Myocyte (in vitro differentiated cells): ENCODE data around the gene LRRC74B. TPM values are rescaled to one million over a fixed set of nuclear protein-coding genes. Genes with fewer than 3 reads are reported as not detected.
"Not testable (repeated sequence)": the region's sequence is repeated elsewhere in the genome, so short reads cannot be mapped to it uniquely, and the experiment has no call there.

Experiments
- DNase-seq: peaks from one replicate; pipeline ENCODE4 v3.0.0-alpha.2; 2012; ENCODE audit warnings: low read depth
- total RNA-seq: library from RNA; depleted of rRNA; stranded (reverse); fragments of >200 nt; gene quantifications from 2 replicates; pipeline ENCODE4 v1.2.3, GENCODE V29; 2014

Gene LRRC74B
- total RNA-seq, 1 donor from 2014 or later: 0.08 TPM

DNA sequence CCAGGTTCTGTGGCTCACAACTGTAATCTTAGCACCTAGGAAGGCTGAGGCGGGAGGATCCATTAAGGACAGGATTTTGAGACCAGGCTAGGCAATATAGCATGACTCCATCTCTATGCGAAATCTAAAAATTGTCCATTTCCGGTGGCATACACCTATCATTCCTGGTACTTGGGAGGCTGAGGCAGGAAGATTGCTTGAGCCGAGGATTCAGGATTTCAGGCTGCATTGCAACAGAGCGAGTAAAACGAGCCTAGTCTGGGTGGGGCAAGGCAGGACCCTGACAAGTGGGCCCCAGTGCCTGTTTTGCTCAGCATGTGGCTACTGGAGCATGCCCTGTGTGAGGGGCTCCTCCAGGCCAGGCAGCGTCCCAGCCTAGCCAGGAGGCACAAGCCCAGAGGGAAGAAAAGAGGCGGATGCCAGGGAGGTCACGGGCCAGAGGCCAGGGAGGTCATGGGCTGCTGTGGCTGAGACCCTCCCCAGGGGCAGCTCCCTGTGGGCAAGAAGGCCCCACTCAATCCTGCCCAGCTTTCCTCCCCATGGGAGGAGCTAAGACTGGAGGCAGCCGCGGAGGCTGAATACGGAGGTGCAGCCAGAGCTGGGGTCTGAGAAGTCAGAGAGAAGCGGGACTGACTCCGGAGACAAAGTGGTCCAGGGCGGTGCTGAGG is 8.4 kb downstream of the LRRC74B start:
- DNase-seq: no peak

DNA sequence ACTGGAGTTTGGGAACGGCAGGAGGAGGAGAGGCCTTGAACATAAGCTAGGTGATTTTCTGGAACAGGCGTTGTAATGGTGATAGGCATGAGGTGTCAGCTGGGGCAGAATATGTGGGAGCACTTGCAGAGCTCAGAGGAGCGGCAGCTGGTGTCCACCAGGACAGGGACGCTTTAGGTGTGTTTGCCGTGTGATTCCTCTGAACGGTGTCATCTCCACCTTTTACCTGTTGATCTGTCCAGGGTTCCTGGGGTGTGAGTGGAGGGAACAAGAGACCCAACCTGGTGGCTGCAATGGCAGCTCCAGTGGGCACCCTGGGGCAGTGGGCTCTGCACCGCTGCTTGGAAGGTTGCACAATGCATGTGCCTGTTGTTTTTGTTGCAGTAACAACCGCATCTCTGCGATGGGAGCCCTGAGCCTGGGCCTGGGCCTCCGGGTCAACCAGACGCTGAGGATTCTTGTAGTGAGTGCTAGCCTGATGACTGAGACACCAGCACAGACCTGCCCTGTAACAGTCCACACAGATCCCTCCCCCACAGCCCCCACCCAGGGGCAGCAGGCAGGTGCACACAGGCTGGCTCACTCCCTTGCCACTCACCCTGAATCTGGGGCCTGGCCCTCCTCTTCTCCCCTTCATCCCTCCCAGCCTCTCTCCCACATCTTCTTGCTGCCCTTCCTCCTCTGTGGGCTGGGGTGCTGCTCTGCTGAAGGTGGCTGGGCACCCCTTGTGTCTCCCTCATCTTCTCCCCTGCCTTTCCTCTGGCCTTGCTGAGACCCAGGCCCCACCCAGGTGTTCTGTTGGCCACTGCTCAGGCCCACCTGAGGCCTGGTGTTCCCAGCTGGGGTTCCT is 9.2 kb downstream of the LRRC74B start:
- DNase-seq: no peak

DNA sequence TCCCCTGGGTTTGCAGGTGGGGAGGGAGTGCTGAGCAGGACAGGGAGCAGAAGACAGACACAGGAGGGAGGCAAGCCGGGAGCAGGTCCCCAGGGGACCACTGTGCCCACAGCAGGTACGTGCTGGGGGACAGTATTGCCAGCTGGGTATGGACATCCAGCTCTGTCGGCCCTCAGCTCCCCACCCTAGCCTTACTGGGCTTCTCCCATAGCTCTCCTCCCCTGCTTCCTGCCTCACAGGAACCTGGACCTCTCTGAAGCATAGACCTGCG is 9.8 kb downstream of the LRRC74B start:
- DNase-seq: no peak

DNA sequence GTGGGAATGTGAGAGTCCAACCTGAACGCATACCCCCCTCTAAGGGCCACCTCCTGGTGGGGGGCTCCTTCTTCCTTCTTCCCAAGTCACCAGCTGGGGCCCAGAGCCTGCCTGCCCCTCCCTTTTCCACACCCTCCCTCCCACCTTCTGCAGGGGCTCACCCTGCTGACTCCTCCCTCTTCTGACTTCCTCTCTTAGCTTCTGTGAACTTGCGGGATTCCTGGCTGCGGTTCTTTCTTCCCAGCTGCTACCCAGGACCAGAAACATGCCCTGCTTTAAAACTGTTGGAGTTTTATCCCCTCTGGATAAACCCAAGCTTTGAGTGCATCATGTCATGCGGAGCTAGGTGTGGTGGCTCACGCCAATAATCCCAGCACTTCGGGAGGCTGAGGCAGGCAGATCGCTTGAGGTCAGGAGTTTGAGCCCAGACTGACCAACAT is 10.2 kb downstream of the LRRC74B start:
- no peak for DNase-seq

DNA sequence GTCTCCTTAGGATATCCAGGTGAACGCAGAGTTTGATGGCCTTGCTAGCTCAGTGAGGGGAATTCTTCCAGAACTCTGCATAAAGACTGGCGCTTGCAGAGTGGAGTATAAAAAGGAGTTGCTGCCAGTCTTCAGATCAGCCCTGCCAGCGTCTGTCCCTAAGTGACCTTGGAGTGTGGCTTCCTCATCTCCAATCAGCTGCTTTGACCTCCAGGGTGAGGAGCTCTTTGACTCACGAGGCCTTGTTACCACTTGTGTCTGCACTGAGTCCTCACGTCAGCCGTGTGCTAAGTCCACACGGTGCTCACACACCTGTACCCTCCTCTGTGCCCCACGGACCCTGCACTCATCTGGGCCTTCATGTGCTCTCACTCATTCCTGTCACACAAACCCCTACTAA is 14.6 kb downstream of the LRRC74B start:
- not testable (repeated sequence) for DNase-seq

DNA sequence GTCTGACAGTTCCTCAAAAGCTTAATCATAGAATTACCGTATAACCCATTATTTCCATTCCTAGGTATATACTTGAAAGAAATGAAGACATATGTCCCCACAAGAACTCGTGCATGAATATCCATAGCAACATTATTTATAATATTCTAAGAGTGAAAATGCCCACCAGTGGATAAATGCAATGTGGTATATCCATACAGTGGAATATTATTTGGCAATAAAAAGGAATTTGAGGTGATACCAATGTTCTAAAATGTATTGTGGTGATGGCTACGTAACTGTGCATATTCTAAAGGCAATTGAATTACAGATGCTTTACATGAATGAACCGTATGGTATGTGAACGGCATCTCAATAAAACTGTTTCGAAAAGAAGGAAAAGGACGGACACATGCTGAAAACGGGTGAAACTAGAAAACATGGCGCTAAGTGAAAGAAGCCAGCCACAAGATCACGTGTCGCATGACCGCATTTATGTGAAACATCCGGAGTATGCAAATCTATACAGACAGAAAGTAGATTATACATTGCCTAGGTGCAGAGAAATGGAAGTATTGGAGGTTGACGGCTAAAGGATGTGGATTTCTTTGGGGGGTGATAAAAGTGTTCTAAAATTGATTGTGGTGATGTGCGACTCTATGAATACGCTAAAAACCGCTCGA is 16.0 kb downstream of the LRRC74B start:
- DNase-seq: not testable (repeated sequence)

DNA sequence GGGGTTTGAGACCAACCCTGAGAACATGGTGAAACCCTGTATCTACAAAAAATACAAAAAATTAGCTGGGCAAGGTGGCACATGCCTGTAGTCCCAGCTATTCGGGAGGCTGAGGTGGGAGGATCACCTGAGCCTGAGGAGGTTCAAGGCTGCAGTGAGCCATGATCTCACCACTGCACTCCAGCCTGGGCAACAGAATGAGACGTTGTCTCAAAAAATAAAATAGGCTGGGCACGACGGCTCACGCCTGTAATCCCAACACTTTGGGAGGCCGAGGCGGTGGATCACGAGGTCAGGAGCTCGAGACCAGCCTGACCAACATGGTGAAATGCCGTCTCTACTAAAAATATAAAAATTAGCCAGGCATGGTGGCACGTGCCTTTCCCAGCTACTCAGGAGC is 18.7 kb downstream of the LRRC74B start:
- DNase-seq: not testable (repeated sequence)

DNA sequence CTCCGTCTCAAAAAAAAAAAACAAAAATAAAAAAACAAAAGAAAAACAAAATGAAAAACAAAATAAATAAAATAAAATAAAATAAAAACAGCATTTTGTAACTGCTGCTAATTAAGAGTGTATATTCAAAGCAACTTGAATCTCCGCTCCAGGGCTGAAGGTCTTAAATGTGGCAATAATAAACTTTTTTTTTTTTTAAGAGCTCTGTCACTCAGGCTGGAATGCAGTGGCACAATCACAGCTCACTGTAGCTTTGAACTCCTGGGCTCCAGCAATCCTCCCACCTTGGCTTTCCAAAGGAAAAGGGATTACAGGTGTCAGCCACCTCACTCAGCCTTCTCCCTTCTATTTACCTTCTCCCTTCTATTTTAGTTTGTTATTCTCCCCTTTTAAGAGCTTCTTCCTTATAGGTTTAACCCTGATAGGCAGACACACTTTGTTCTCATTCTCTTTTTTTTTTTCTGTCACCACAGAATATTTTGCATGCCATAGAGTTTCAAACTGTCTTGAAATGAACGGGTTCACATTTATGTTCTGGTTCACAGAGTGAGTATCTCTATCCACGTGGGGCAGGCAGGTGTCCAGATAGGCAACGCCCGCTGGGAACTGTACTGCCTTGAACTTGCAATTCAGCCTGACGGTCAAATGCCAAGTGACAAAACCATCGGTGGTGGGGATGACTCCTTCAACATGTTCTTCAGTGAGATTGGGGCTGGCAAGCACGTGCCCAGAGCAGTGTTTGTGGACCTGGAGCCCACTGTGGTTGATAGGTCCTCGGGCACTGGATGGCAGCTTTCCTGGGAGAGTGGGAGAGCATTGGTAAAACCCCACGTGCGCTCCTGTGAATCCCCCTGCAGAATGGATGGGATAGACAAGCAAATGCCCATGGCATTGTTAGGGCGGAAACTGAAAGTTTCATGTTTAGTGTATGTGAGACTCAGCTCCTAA is 19.4 kb downstream of the LRRC74B start:
- DNase-seq: no peak

DNA sequence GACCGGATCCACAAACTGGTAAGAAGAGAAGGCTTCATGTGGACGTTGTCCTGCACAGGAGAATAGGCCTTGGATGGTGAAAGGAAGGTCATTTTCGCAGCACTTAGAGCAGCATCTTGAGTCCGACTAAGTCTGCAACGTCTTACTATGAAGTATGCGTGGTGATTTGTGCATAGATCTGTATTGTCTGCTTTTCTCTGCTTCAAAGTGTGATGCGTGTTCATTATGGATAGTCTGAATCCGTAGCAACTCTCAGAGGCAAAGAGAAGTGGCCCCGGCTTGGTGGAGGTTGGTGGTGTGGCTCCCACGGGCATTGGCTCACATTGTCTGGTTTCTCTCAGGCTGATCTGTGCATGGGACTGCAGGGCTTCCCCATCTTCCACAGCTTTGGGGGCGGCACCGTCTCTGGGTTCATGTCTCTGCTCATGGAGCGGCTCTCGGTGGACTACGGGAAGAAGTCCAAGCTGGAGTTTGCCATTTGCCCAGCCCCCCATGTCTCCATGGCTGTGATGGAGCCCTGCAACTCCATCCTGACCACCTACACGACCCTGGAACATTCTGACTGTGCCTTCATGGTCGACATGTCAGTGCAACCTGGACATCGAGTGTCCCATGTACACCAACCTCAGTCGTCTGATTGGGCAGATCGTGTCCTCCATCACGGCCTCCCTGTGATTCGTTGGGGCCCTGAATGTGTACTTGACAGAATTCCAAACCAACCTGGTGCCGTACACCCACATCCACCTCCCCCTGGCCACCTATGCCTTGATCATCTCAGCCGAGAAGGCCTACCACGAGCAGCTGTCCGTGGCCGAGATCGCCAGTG is 21.5 kb downstream of the LRRC74B start:
- DNase-seq: no peak

DNA sequence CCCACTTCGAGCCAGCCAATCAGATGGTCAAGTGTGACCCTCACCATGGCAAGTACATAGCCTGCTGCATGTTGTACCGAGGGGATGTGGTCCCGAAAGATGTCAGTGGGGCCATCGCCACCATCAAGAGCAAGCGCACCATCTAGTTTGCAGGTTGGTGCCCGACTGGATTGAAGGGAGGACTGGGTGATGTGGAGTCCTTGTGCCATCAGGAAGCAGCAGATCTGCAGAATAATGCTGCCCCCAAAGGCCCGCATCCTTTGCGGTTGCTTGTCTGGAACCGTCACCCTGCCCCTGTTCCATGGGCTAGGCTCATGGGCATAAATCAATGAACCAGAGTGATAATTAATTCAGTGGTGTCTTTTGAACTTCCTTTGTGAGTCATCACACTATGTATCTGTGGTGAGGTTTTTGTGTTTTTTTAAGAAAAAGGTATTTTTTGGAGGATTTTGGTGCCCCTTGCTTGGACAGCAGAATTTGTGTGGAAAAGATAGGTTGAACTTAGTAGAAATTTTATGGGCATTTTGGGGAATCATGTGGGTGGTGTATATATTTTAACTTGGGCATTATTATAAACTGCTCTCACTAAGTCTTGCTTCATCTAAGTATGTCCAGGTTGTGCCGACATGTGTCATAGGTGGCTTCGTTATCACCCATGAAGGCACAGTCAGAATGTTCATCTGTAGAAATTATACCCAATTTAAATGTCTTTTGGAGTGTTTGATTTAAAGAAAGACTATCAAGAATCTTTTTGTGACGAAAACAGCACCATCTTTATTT is 22.3 kb downstream of the LRRC74B start:
- no peak for DNase-seq

DNA sequence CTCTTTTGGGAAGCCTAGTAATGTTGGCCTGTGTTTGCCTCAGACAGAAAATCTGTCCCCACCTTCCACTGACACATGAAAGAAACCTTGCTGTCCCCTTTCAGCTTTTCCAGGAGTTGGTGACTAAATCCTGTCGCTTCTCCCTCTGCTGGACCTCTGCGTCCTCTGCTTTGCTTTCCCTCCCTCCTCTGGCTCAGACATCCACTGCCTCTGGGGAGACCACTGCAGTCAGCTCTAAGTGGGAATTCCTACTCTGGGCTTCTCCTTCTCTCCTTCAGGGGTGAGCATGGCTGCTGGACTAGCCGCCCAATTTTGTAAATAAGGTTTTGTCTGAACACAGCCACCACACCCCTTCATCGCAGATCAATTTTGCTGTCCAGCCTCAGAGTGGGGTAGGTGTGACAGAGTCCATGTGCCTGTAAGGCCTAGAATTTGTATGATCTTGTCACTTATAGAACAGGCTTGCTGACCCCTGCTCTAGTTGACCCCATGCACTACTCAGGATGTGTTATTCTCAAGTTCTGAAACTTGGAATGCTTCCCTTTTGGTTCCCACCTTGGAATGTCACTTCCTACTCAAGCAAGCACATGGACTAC is 23.0 kb downstream of the LRRC74B start:
- DNase-seq: no peak

DNA sequence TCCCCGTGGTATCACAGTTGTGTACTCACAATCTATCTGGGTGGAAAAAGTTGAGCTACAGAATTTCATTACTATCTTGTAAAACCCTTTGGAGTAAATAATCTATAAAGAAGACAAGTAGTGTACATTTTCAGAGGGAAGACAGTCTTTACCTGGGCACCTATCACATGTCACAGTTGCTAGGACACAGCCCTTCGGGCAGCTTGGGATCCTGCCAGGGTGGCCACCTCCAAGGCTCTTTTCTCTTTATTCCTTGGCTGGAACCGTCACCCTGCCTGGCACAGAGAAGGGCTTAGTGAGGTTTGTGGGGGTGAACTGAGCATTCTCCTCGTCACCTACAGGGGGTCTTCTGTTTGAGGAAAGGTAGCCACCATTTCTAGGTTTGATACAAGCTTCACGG is 23.6 kb downstream of the LRRC74B start:
- DNase-seq: no peak

DNA sequence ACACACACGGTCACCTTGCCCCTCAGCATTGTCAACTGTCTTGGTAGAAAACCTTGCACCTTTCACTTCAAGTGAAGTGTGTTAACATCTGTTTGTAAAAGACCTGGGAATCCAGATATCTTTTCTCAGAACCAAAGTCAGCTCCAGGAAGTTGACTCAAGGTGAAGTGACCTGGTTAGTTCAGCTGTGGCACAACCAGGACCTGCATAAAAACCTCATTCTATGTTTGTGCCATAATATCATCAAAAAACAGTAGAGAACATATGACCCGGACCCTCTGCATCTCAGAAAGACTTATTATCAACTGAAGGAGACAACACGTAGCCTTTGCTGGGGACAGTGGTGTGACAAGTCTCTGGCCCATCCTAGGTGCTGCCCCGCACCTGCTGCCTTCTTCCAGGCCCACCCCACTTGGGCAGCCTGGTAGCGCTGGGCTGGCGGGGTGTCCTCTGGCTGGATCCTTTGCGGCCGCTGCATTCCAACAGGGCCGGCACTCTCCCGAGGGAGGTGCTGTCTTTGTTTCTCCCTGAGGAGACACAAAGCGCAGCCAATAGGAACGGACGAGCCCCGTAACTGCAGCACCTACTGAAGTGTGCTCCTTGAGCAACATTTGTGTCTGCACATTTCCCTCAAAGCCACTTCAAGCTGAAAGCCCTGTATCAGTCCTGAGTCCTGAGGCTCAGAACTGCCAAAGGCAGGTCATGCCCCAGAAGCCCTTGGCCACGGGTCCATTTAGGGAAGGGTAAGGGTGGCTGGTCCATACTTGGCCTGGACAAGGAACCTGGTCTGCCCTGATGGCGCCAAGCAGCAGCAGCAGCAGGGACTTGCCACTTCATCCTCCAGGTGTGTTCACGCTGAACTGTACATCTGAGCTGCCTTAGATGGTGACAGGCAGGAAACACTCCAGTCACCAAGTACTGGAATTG is 25.2 kb downstream of the LRRC74B start:
- DNase-seq: no peak

DNA sequence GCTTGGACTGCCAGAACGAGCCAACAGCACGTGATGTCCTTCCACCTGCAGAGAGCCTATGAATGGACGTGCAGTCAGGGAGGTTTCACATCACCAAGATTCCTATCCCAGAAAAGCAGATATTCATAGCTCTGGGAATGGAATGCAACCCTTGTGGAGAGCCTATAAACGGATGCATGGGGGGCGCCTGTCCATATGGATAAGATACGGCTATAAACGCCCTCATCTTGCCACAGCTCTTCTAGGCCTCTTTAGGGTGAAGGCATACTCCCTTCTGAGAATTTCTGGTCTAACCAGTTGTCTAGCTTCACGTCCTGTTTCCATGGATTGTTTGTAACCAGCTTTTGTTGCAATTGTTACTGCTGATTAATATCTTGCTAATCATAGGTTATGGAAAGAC is 26.1 kb downstream of the LRRC74B start:
- not testable (repeated sequence) for DNase-seq

DNA sequence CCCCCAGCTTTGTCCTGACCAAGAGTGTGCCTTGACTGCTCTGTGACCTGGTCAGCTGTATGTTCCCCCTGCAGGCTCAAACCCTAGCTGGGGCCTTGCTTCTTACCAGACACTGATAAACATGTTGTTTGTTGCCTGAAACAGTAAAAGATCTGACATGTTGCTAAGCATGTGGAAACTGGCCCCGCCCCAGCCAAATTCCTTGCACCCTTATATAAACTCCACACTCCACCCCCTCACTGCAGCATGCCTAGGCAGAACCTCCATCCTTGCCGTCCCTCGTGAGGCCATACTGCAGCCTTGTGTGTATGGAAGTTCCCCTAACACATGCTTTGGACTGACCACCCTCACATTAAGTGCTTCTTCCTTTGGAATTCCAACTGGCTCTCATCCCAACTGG is 27.3 kb downstream of the LRRC74B start:
- no peak for DNase-seq

DNA sequence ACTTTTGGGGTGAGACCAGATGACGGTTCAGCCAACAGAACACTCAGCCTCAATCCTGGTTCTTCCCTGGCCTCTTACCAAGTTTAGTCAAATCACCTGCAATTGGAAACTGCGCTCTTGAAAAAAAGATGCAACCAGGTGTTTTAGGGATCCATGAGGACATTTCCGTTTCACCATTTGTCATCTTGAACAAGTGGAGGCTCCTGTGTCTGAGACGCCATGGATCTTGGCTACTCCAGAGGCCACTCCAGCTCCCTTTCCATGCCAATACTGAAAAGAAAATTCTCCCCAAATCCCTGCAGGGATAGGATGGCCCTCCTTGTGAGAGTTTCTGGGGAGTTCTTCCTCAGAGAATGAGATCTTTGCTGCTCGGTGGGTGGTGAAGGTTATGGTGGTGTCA is 27.7 kb downstream of the LRRC74B start:
- DNase-seq: no peak

DNA sequence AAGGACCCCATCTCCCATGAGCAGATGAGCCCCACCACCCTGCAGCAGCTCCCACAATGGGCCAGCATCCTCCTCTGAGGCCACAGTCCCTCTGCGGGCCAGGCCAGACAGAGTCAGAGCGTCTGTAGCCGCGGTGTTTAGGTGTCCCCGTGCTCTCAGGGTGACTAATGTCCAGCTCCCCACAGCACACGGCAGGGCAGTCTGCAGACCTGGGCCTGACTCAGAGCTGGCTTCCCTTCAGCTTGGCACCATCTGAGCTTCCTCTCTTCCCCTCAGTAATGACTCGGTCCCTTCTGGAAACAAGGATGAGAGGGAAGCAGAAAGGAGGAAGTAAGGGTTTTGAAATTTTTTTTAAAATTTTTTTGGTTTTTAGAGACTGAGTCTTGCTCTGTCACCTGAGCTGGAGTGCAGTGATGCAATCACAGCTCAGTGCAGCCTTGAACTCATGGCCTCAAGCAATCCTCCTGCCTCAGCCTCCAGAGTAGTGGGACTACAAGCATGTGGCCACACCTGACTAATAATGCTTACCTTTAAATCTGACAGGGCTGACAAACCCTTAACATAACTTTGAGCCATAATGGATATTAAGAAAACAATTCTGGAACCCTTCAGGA is 28.5 kb downstream of the LRRC74B start:
- peak; percentile 78 for DNase-seq
